Measurements from ENCODE around the gene ACTR3.
A peak's percentile ranks its signal among the peaks of the same experiment; 100 is the strongest.

The ACTR3 gene

DNA sequence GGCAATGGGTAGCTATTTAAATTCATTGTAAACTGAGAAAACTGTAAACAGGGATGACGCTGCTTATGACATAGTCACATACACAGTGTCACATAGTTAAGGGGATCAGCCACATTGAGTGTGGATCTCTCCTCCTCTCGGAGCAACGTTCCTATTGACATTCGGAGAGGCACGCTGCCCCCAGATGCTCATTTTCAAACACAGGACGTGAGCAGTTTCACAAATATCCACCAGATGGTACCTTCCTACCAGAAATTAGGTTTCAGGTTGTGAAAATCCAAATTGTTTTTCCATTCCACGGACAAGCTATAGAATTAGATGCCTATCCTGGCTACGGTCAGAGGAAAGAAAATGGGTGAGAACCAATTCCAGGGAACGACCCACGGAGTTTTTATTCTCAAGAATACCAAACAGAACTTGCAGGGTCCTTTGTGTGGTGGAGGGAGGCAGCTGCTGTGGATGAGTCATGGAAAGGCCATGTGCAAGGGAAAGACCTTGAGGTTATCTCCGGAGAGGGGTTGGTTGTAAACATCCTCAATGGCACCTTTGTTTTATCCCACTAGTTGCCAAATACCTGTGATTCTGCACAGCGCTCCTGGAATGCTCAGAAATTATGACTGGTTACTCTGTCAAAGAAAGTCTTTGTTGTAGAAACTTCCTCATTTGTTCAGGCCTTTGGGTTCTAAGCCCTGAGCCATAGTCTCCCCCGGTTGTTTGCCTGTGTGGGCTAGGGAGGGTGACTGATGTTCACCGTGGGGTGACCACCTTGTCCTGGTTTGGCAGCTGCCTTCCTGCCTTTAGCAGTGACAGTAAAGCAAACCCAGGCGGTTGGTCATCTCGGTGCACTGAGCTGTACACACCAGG lies 88.0 kb downstream of the ACTR3 start:
- no peak for DNase-seq (ENCODE audit: extremely low read depth, low read depth)

DNA sequence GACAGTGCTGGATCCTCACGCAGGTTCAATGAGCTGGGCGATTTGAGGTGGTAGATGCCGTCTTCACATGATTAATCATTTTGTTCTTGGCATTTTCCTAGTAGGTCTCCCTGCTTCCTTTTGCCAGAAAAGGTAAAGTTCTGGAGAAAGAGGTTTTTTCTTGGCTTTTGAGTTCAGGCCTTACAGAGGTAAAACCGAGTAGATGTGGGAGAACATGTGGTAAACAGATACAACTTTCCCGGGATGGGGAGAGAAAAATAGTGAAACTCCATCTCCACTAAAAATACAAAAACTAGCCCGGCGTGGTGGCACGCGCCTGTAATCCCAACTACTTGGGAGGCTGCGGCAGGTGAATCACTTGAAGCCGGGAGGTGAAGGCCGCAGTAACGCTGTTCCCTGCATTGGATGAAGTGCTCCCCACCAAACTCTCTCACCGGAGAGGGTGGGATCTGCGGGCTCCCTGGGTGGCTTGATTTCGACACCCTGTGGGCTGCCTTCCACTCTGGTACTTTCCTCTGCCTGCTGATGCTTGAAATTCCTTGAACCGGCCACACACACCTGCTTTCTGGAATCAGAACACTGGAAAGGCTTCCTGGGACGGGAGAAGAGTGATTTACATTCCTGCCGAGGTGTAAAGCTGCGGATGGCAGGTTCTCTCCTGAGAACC lies 88.8 kb downstream of the ACTR3 start:
- DNase-seq (ENCODE audit: extremely low read depth, low read depth): no peak
- TF ChIP-seq, protein P1, sequence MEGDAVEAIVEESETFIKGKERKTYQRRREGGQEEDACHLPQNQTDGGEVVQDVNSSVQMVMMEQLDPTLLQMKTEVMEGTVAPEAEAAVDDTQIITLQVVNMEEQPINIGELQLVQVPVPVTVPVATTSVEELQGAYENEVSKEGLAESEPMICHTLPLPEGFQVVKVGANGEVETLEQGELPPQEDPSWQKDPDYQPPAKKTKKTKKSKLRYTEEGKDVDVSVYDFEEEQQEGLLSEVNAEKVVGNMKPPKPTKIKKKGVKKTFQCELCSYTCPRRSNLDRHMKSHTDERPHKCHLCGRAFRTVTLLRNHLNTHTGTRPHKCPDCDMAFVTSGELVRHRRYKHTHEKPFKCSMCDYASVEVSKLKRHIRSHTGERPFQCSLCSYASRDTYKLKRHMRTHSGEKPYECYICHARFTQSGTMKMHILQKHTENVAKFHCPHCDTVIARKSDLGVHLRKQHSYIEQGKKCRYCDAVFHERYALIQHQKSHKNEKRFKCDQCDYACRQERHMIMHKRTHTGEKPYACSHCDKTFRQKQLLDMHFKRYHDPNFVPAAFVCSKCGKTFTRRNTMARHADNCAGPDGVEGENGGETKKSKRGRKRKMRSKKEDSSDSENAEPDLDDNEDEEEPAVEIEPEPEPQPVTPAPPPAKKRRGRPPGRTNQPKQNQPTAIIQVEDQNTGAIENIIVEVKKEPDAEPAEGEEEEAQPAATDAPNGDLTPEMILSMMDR (IDR thresholded peaks at IDR 0.05; ENCODE audit: low read depth, low read length): no peak

More for the DNA sequence above, 88.0 kb downstream of the ACTR3 start:
- TF ChIP-seq, protein P1 (IDR thresholded peaks at IDR 0.05; ENCODE audit: low read depth, low read length): peak; percentile 18

DNA sequence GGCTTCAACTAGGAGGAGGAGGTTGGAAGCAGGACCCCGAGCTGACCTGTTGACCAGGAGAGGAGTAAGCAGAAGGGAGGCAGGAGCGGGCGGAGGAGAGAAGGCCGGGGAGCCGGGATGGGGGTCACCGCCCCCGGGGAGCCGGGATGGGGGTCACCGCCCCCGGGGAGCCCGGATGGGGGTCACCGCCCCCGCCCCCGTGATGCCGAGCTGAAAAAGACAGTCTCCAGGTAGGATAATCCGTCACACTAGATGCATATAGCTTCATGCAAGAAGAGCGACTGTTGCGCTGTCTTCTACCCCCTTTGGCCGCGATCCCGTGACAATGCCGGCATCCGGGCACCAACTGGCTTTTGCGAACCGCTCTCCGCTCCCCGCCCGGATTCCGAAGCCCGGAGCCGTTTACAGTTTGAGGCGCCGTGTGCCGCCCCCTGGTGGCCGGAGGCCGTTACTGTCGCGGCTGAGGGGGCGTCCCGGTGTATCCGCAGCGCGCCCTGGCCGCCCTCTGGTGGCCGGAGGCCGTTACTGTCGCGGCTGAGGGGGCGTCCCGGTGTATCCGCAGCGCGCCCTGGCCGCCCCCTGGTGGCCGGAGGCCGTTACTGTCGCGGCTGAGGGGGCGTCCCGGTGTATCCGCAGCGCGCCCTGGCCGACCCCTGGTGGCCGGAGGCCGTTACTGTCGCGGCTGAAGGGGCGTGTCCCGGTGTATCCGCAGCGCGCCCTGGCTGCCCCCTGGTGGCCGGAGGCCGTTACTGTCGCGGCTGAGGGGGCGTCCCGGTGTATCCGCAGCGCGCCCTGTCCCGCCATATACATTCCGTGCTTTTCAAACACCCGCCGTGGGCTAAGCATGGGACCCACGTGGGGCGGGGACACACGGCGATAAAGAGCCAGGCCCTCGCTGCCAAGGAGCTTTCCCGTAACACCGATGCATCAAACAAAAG lies 89.6 kb downstream of the ACTR3 start:
- TF ChIP-seq, protein P1 (IDR thresholded peaks at IDR 0.05; ENCODE audit: low read depth, low read length): peak; percentile 5; the same call in 1 of the 2 replicates
- no peak for DNase-seq (ENCODE audit: extremely low read depth, low read depth)

DNA sequence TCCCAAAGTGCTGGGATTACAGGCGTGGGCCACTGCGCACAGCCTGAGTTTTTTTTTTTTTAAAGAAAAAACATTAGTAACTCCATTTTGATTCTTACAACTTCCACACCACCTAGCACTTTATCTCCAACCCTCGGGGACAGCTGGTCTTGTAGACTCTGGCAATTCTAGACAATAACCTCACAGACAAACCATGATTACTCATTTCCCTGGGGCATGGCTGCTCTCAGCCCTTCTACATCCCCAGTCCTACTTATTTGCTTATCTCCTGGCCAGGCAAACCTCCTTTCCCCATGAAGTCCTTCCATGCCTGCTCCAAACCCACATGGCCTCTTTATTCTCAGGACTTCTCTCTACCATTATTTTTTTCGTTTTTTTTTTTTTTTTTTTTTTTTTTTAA lies 91.1 kb downstream of the ACTR3 start:
- DNase-seq (ENCODE audit: extremely low read depth, low read depth): no peak
- TF ChIP-seq, protein P1 (IDR thresholded peaks at IDR 0.05; ENCODE audit: low read depth, low read length): no peak

DNA sequence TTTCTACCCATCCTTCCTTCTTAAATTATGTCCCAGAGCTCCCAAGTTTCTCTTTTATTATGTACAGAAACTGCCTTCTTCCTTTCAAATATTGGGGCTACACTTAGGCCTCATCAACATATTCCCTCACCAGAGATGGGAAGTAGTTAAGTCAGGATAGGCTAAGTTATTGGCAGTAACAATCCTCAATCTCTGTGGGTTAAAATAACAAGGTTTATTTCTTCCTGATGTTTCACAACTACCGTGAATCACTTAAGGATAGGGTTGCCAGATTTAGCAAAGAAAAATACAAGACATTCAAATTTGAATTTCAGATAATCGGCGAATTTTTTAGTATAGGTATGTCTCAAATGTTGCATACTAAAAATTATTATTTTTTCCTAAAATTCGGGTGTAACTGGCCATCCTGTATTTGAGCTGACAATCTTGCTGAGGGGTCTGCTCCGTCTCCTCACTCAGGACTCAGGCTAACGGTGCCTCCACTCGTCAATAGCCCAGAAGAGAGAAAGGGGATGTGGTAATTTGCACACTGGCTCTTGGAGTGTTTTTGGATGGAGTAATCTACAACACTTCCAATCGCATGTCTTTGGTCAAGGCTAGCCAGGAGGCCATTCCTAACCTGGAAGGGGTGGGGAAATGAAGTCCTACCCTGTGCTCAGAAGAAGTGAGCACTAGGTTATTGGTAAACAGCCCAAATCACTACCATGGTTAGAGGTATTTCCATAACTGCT lies 91.7 kb downstream of the ACTR3 start:
- DNase-seq (ENCODE audit: extremely low read depth, low read depth): no peak
- TF ChIP-seq, protein P1 (IDR thresholded peaks at IDR 0.05; ENCODE audit: low read depth, low read length): no peak

DNA sequence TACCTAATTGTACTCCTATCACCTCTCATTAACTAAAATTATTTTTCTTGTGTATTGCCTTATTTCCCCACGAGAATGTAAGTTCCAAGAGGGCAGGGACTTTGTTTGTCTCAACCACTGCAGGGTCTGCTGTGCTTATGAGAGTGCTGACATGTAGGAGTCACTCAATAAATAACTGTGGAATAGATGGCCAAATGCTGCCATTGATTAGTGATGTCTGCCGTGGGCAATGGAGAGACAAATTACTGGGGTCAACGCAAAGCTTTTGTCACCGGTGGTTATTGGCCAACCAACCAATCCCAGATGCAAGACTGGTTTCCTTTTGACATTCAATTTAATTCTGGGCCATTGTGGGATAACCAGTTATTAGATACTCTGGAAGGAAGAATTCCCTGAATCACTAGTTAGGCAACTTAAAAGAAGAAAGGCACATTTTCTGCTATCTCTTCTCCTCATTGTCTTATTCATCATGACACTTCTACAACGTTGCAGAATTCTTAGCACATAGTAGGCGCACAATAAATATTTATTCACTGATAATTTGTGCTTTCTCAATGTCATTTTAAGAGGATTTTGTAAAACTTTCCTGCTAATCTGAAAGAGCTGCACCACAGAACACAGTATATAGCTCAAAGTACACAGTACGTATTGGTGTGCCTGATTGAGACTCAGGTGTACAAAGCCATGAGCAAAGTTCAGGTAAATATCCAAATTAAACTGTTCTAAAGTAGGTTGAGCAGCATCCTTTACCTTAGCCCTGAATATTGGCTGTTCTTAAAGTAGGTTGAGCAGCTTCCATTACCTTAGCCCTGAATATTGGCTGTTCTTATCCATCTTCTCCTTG lies 95.9 kb downstream of the ACTR3 start:
- TF ChIP-seq, protein P1 (IDR thresholded peaks at IDR 0.05; ENCODE audit: low read depth, low read length): no peak
- DNase-seq (ENCODE audit: extremely low read depth, low read depth): no peak
